Right lobe of liver (tissue), 6 donors: ENCODE data around the gene ATXN1. TPM values are rescaled to one million over a fixed set of nuclear protein-coding genes. Genes with fewer than 3 reads are reported as not detected.
"Not testable (repeated sequence)": the region's sequence is repeated elsewhere in the genome, so short reads cannot be mapped to it uniquely, and the experiment has no call there.

Experiments
- ATAC-seq, 4 donors: fragments of 200-7000 bp; cut with Tn5 transposase; one replicate each; pipeline ENCODE4 v1.9.1; 2020; ENCODE audit warnings: mild to moderate bottlenecking in 4 of 4, moderate library complexity in 4 of 4
- DNase-seq, 3 donors: peaks; one replicate each; pipeline ENCODE4 v3.0.0-alpha.2; 2020
- H3K27ac ChIP-seq, 3 donors: fragments of 200-600 bp; one replicate each; pipeline ENCODE4 v1.8.0; 2022
- H3K27me3 ChIP-seq, 2 donors: fragments of 200-600 bp; one replicate each; pipeline ENCODE4 v1.8.0; 2022
- H3K36me3 ChIP-seq, 4 donors: fragments of 200-600 bp; sonication (generic) in 1 of 4; one replicate each; pipeline versions ENCODE4 v1.5.1 to v1.8.0; 2017 to 2022; ENCODE audit warnings: control low read depth in 1 of 4
- H3K4me1 ChIP-seq, 4 donors: fragments of 200-600 bp; sonication (generic) in 1 of 4; one replicate each; pipeline versions ENCODE4 v1.5.1 to v1.8.0; 2017 to 2022; ENCODE audit warnings: control low read depth in 1 of 4
- H3K4me3 ChIP-seq, 3 donors: fragments of 200-600 bp; one replicate each; pipeline ENCODE4 v1.8.0; 2022
- H3K9me3 ChIP-seq, 4 donors: fragments of 200-600 bp; sonication (generic) in 1 of 4; one replicate each; pipeline versions ENCODE4 v1.5.1 to v1.8.0; 2017 to 2022; ENCODE audit warnings: control low read depth in 1 of 4
- POLR2A ChIP-seq: fragments of 450-650 bp; IDR thresholded peaks from one replicate; pipeline ENCODE4 v1.6.1; 2017; ENCODE audit warnings: antibody characterized with exemption, mild to moderate bottlenecking
- WGBS: methylation state at CpG from one replicate; pipeline ENCODE4 v1.1.6; 2018; ENCODE audit warnings: low coverage, low lambda C conversion rate; ENCODE audit not compliant: insufficient coverage; ENCODE audit errors: missing lambda C conversion rate; 5-methylcytosine and 5-hydroxymethylcytosine counted together
- intact Hi-C, 2 donors: fragments of 100-400 bp; cut with DNase I; formaldehyde crosslinking; loops; one replicate each; pipeline versions ENCODE4 v1.11.2 to v1.14.1; 2022
- total RNA-seq, 6 experiments: library from RNA; depleted of rRNA in 2 of 6; stranded (reverse); fragments of >200 nt in 2 of 6; fragmentation: NEBNext Ultra II Directional in 3 of 6; extraction: Animal tissue kit (Norgen Biotek cat#: 25700) in 3 of 6; gene quantifications; one replicate each; pipeline versions ENCODE4 v1.1.0 to v1.2.4, GENCODE V29; 2016 to 2023
- TF ChIP-seq, protein P1 (sequence below), 4 donors: fragments of 200-600 bp in 3 of 4; fragments of 450-650 bp in 1 of 4; IDR thresholded peaks; one replicate each; pipeline versions ENCODE4 v1.5.1 to v1.8.0; 2016 to 2022; ENCODE audit warnings: antibody characterized with exemption in 4 of 4, mild to moderate bottlenecking in 2 of 4
- donor health status: DM: no; HTN: yes; CAD: no.
- donor health status: DM: no; HTN: no; CAD: no.
- donor health status: DM: no; HTN: no; CAD: no.
- donor health status: DM: no; HTN: yes; CAD: no.
- donor health status: DM: no; HTN: yes; CAD: no.

ATXN1 gene
- total RNA-seq, 6 experiments from 2014 or later = 23.2 to 28.7 (median 25.0) TPM

DNA sequence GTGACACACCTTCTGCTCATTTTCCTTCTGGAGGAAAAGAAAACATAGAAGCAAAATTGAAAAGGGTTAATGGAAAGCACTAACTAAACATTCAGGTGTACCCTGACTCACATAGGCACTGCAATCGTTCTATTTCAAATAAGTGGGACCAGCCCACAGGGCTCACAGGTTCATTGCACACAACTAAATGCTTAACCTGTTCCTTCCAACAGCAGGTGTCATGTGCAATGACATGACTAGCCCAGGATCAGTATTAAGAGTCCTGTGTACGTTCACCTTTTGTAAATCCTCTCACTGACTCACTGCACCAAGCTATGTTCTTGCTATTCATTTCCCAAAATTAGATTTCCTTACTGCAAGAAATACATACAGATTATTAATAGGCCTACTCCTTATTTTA is 371.6 kb downstream of the ATXN1 start:
- whole genome bisulfite sequencing = 89% methylated on average over 2 of the region's 2 CpGs
- no peaks in the 10 kb centered on the region for H3K36me3 ChIP-seq

DNA sequence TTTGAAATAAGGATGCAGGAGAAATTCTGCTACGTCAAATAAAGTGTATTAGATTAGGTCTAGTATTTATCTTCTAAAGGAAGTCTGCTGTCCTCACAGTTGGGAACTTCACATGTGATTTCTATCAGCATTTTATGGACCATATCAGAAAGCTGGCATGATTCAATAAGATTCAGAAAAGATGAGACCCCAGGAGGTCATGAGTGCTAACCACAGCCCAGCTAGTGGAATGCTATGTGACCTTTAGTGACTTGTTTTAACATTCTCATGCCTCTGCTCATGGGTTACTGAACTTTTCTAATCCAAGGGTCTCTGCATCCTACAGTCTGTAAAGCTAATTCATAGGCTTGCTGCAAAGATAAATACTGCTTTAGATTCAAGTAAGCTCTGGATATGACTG is 372.8 kb downstream of the ATXN1 start:
- no peak for TF ChIP-seq POLR2A
- TF ChIP-seq, protein P1, sequence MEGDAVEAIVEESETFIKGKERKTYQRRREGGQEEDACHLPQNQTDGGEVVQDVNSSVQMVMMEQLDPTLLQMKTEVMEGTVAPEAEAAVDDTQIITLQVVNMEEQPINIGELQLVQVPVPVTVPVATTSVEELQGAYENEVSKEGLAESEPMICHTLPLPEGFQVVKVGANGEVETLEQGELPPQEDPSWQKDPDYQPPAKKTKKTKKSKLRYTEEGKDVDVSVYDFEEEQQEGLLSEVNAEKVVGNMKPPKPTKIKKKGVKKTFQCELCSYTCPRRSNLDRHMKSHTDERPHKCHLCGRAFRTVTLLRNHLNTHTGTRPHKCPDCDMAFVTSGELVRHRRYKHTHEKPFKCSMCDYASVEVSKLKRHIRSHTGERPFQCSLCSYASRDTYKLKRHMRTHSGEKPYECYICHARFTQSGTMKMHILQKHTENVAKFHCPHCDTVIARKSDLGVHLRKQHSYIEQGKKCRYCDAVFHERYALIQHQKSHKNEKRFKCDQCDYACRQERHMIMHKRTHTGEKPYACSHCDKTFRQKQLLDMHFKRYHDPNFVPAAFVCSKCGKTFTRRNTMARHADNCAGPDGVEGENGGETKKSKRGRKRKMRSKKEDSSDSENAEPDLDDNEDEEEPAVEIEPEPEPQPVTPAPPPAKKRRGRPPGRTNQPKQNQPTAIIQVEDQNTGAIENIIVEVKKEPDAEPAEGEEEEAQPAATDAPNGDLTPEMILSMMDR (IDR thresholded peaks at IDR 0.05) = no peak
- intact Hi-C loops = no loop called here
- no peak for DNase-seq
- H3K27ac ChIP-seq = no peak overlapping the region
- peaks cover 0 to 18% (median 6%) of the 10 kb centered on the region in 4 donors for H3K4me1 ChIP-seq
- H3K4me3 ChIP-seq = no peak overlapping the region
- ATAC-seq = no peak
- no peaks in the 10 kb centered on the region for H3K9me3 ChIP-seq
- WGBS = 82% methylated on average over 1 of the region's 1 CpG
- no peaks in the 10 kb centered on the region for H3K27me3 ChIP-seq
- no peaks in the 10 kb centered on the region for H3K36me3 ChIP-seq

More for the DNA sequence above, 371.6 kb downstream of the ATXN1 start:
- no peak for DNase-seq
- no peak overlapping the region for H3K4me3 ChIP-seq
- peaks cover 0 to 13% (median 2%) of the 10 kb centered on the region in 4 donors for H3K4me1 ChIP-seq
- TF ChIP-seq, protein P1 (IDR thresholded peaks at IDR 0.05) = no peak
- TF ChIP-seq POLR2A = no peak
- no peak overlapping the region for H3K27ac ChIP-seq
- no peaks in the 10 kb centered on the region for H3K9me3 ChIP-seq
- intact Hi-C loops = no loop called here
- H3K27me3 ChIP-seq = no peaks in the 10 kb centered on the region
- no peak for ATAC-seq

DNA sequence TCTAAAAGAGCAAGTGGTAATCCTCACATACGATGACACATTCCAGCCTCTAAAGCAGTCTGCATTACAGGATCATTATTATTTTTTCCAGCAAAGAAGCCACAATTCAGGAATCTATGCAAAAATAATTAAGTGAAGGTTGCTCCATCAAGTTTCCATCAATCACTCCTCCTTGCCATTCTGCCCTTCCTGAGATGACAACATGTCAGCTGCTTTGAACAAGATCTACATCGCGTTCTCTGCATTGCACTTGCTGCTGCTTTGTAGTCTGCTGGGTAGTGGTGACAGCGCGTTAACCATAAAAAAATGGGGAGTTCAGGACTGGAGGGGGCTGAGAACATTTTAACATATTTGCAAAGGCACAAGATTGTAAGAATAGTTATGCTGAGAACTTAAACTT is 375.2 kb downstream of the ATXN1 start:
- no peak for ATAC-seq
- no peak for DNase-seq
- Histone ChIP-seq H3K27ac (no peak overlapping the region), H3K9me3 (no peaks in the 10 kb centered on the region), H3K27me3 (no peaks in the 10 kb centered on the region), H3K4me1 (peaks cover 0 to 10% (median 4%) of the 10 kb centered on the region in 4 donors), H3K36me3 (no peaks in the 10 kb centered on the region), H3K4me3 (no peak overlapping the region)
- no peak for TF ChIP-seq POLR2A
- TF ChIP-seq, protein P1 (IDR thresholded peaks at IDR 0.05) = no peak
- intact Hi-C loops = no loop called here
- 95% methylated on average over 5 of the region's 5 CpGs for WGBS

DNA sequence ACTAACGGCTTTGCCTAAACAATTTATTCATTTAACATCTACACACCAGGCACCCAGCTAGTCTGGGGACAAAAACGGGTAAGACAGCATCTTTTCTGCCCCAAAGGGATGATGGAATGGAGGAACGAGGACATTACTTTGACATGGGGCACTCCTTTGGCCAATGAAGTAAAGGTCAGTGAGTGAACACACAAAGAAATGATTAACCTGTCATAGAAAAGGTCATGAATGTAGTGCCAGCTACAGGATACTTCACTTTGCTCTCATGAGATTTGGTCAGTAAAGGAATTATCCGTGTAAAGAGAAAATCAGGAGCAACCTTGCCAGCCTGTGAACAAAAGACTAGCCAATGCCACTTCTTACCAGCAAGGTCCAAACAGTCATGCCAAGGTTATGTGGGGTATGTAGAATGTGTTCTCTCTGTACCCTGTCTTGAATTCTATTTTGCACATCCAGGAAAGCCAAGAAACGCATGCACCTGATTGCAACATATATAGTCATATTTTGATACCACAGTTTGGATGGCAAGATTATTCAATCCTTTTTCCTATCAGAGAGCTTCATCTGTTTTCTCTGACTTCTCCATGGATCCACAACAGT is 377.6 kb downstream of the ATXN1 start:
- Histone ChIP-seq H3K27me3 (no peaks in the 10 kb centered on the region), H3K4me1 (peaks cover 0 to 10% (median 4%) of the 10 kb centered on the region in 4 donors), H3K4me3 (no peak overlapping the region), H3K36me3 (no peaks in the 10 kb centered on the region), H3K27ac (no peak overlapping the region), H3K9me3 (no peaks in the 10 kb centered on the region)
- intact Hi-C loops = no loop called here
- ATAC-seq = peak; percentile 65 to 90 (median 76)
- TF ChIP-seq, protein P1 (IDR thresholded peaks at IDR 0.05) = no peak
- TF ChIP-seq POLR2A = no peak
- no peak for DNase-seq
- 47% methylated on average over 5 of the region's 5 CpGs for WGBS

DNA sequence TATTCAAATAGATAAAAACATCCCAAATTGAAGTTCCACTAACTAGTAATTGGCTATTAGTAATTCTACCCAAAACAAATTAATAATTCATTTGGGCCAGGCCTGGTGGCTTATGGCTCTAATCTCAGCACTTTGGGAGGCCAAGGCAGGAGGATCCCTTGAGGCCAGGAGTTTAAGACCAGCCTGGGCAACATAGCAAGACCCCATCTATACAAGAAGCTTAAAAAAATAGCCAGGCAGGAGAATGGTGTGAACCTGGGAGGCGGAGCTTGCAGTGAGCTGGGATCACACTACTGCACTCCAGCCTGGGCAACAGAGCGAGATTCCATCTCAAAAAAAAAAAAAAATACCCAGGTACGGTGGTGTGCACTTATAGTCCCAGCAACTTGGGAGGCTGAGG is 379.3 kb downstream of the ATXN1 start:
- H3K9me3 ChIP-seq, H3K36me3 ChIP-seq, ATAC-seq, H3K4me3 ChIP-seq, H3K27ac ChIP-seq, intact Hi-C loops, DNase-seq, H3K27me3 ChIP-seq: not testable (repeated sequence)
- WGBS = 96% methylated on average over 3 of the region's 3 CpGs
- H3K4me1 ChIP-seq = peaks cover 0 to 10% (median 4%) of the 10 kb centered on the region in 4 donors
